ENCODE data around the gene CHKA.
A peak's percentile ranks its signal among the peaks of the same experiment; 100 is the strongest.

The CHKA gene

GRCh38 chr11:68121067-68121899, at the start of gene CHKA:
CHKA (minus strand) TSS chr11:68121388; CDS start chr11:68121177, 211 bp downstream.
- TF ChIP-seq CTCF (IDR thresholded peaks at IDR 0.05; ENCODE audit: borderline replicate concordance, control extremely low read depth, extremely low read depth, insufficient read depth, missing control alignments): no peak
- peak; percentile 98 for DNase-seq (ENCODE audit: low spot score)
- in situ Hi-C loops (cut with MboI; ENCODE audit: low sequenced_read_pairs, unreplicated experiment): no loop called here

GRCh38 chr11:68169442-68169841, 48.3 kb upstream of the CHKA start:
- no peak for TF ChIP-seq CTCF (IDR thresholded peaks at IDR 0.05; ENCODE audit: borderline replicate concordance, control extremely low read depth, extremely low read depth, insufficient read depth, missing control alignments)
- DNase-seq (ENCODE audit: low spot score): no peak
- in situ Hi-C loops (cut with MboI; ENCODE audit: low sequenced_read_pairs, unreplicated experiment): no loop called here

GRCh38 chr11:68168694-68169093, 47.5 kb upstream of the CHKA start:
- in situ Hi-C loops (cut with MboI; ENCODE audit: low sequenced_read_pairs, unreplicated experiment): no loop called here
- no peak for DNase-seq (ENCODE audit: low spot score)
- TF ChIP-seq CTCF (IDR thresholded peaks at IDR 0.05; ENCODE audit: borderline replicate concordance, control extremely low read depth, extremely low read depth, insufficient read depth, missing control alignments): no peak

GRCh38 chr11:68167474-68167873, 46.3 kb upstream of the CHKA start:
- in situ Hi-C loops (cut with MboI; ENCODE audit: low sequenced_read_pairs, unreplicated experiment): no loop called here
- TF ChIP-seq CTCF (IDR thresholded peaks at IDR 0.05; ENCODE audit: borderline replicate concordance, control extremely low read depth, extremely low read depth, insufficient read depth, missing control alignments): no peak
- no peak for DNase-seq (ENCODE audit: low spot score)

GRCh38 chr11:68166969-68167368, 45.8 kb upstream of the CHKA start:
- in situ Hi-C loops (cut with MboI; ENCODE audit: low sequenced_read_pairs, unreplicated experiment): no loop called here
- TF ChIP-seq CTCF (IDR thresholded peaks at IDR 0.05; ENCODE audit: borderline replicate concordance, control extremely low read depth, extremely low read depth, insufficient read depth, missing control alignments): no peak
- DNase-seq (ENCODE audit: low spot score): no peak

GRCh38 chr11:68165601-68166000, 44.4 kb upstream of the CHKA start:
- in situ Hi-C loops (cut with MboI; ENCODE audit: low sequenced_read_pairs, unreplicated experiment): no loop called here
- DNase-seq (ENCODE audit: low spot score): no peak
- no peak for TF ChIP-seq CTCF (IDR thresholded peaks at IDR 0.05; ENCODE audit: borderline replicate concordance, control extremely low read depth, extremely low read depth, insufficient read depth, missing control alignments)
